Activated CD8-positive, alpha-beta memory T cell treated with anti-CD3 and anti-CD28 coated beads for 36 hours (primary cell): ENCODE data around the gene DNAJC5. TPM values are rescaled to one million over a fixed set of nuclear protein-coding genes. Genes with fewer than 3 reads are reported as not detected.
"Not testable (repeated sequence)": the region's sequence is repeated elsewhere in the genome, so short reads cannot be mapped to it uniquely, and the experiment has no call there.

ENCODE experiments used
- CTCF ChIA-PET: fragments of 350-600 bp; sonication (Branson Sonifier 250); formaldehyde crosslinking; loops from one replicate; lab custom pipeline; 2021; ENCODE audit warnings: antibody characterized with exemption; lab: Charles Lee
- POLR2A ChIA-PET: fragments of 350-600 bp; sonication (Branson Sonifier 250); formaldehyde crosslinking; loops from one replicate; lab custom pipeline; 2021; ENCODE audit warnings: antibody characterized with exemption; lab: Charles Lee
- total RNA-seq, 2 experiments: library from RNA; stranded (reverse); gene quantifications; one replicate each; pipeline ENCODE4 v1.2.3, GENCODE V29; 2021

DNAJC5 gene
- 10 to 100 TPM; 40.3 TPM for total RNA-seq

GRCh38 chr20:63894358-63895201 is at the start of gene DNAJC5:
Gene DNAJC5 (plus strand): TSS chr20:63895126. CDS start chr20:63928346, 33,220 bp downstream.
- CTCF ChIA-PET = interaction anchor here (1.0 kb wide), 1 partner anchor 61 kb away, joined by 3 read pairs; no protein-coding TSS in a partner anchor
- POLR2A ChIA-PET = interaction anchor here (1.1 to 1.4 kb wide), 2 partner anchors 85 to 374 kb away, joined by 3 to 5 read pairs; partner anchors contain the start of gene SAMD10

GRCh38 chr20:63846128-63846771 is 48.7 kb upstream of the DNAJC5 start:
- POLR2A ChIA-PET = interaction anchor here (0.7 kb wide), 1 partner anchor 101 kb away, joined by 4 read pairs; no protein-coding TSS in a partner anchor
- CTCF ChIA-PET = interaction anchor here (0.7 kb wide), 1 partner anchor 439 kb away, joined by 4 read pairs; no protein-coding TSS in a partner anchor

- CTCF ChIA-PET = interaction anchor here (1.4 kb wide), 1 partner anchor 141 kb away, joined by 3 read pairs; no protein-coding TSS in a partner anchor
- POLR2A ChIA-PET = no interaction called here
Measured at GRCh38 chr20:63846888-63847236, 48.1 kb upstream of the DNAJC5 start.

GRCh38 chr20:63847237-63848002 is 47.5 kb upstream of the DNAJC5 start:
- POLR2A ChIA-PET = interaction anchor here (1.1 kb wide), 1 partner anchor 18 kb away, joined by 3 read pairs; the partner anchor contains the start of gene TPD52L2
- CTCF ChIA-PET = interaction anchor here (0.9 to 1.4 kb wide), 3 partner anchors 61 to 142 kb away, joined by 3 to 4 read pairs (median 3); no protein-coding TSS in a partner anchor

GRCh38 chr20:63848003-63848911 is 46.7 kb upstream of the DNAJC5 start:
- ChIA-PET CTCF (interaction anchor here (0.9 to 1.4 kb wide), 3 partner anchors 62 to 143 kb away, joined by 3 to 4 read pairs (median 3); no protein-coding TSS in a partner anchor), POLR2A (interaction anchor here (1.1 kb wide), 1 partner anchor 17 kb away, joined by 3 read pairs; the partner anchor contains the start of gene TPD52L2)

- POLR2A ChIA-PET = no interaction called here
- CTCF ChIA-PET = interaction anchor here (0.6 to 0.8 kb wide), 6 partner anchors 13 to 144 kb away, joined by 3 to 4 read pairs (median 4); partner anchors contain the start of genes ARFRP1 and ZGPAT
Measured at GRCh38 chr20:63850689-63851547, 44.0 kb upstream of the DNAJC5 start.

- CTCF ChIA-PET = interaction anchor here (0.6 to 0.8 kb wide), 6 partner anchors 12 to 144 kb away, joined by 3 to 4 read pairs (median 4); partner anchors contain the start of genes ARFRP1 and ZGPAT
- POLR2A ChIA-PET = not testable (repeated sequence)
Measured at GRCh38 chr20:63851548-63851943, 43.4 kb upstream of the DNAJC5 start.

GRCh38 chr20:63853733-63854068 is 41.2 kb upstream of the DNAJC5 start:
- CTCF ChIA-PET, POLR2A ChIA-PET: not testable (repeated sequence)

- CTCF ChIA-PET = no interaction called here
- POLR2A ChIA-PET = interaction anchor here (0.6 kb wide), 1 partner anchor 224 kb away, joined by 5 read pairs; no protein-coding TSS in a partner anchor
Measured at GRCh38 chr20:63854069-63854765, 40.7 kb upstream of the DNAJC5 start.

- ChIA-PET CTCF (interaction anchor here (0.6 kb wide), 1 partner anchor 94 kb away, joined by 3 read pairs; no protein-coding TSS in a partner anchor), POLR2A (interaction anchor here (0.6 kb wide), 1 partner anchor 225 kb away, joined by 5 read pairs; no protein-coding TSS in a partner anchor)
Measured at GRCh38 chr20:63854766-63855362, 40.1 kb upstream of the DNAJC5 start.

- CTCF ChIA-PET = interaction anchor here (0.6 kb wide), 1 partner anchor 94 kb away, joined by 3 read pairs; no protein-coding TSS in a partner anchor
- POLR2A ChIA-PET = no interaction called here
Measured at GRCh38 chr20:63855363-63856097, 39.4 kb upstream of the DNAJC5 start.

GRCh38 chr20:63856098-63856511 is 38.8 kb upstream of the DNAJC5 start:
- ChIA-PET POLR2A (no interaction called here), CTCF (no interaction called here)

- POLR2A ChIA-PET = no interaction called here
Measured at GRCh38 chr20:63857764-63858392, 37.0 kb upstream of the DNAJC5 start.

GRCh38 chr20:63858393-63859165 is 36.3 kb upstream of the DNAJC5 start:
- POLR2A ChIA-PET = no interaction called here
- CTCF ChIA-PET = no interaction called here

More at GRCh38 chr20:63857764-63858392, 37.0 kb upstream of the DNAJC5 start:
- CTCF ChIA-PET = no interaction called here
